Ectodermal cell (in vitro differentiated cells): ENCODE results near the gene DHCR7.

Source experiments
- H3K27ac ChIP-seq: 2 replicates; pipeline ENCODE4 v1.7.0; 2013; ENCODE audit warnings: mild to moderate bottlenecking, low read depth, low read length; ENCODE audit not compliant: insufficient read depth, poor library complexity, severe bottlenecking
- H3K27me3 ChIP-seq: 2 replicates; pipeline ENCODE4 v1.7.0; 2013; ENCODE audit warnings: mild to moderate bottlenecking, low read length; ENCODE audit not compliant: insufficient read depth, control insufficient read depth, poor library complexity, severe bottlenecking
- H3K36me3 ChIP-seq: one replicate; pipeline ENCODE4 v1.7.0; 2013; ENCODE audit warnings: low read length; ENCODE audit not compliant: control insufficient read depth, insufficient read depth
- H3K4me1 ChIP-seq: one replicate; pipeline ENCODE4 v1.7.0; 2013; ENCODE audit warnings: low read length; ENCODE audit not compliant: control insufficient read depth, insufficient read depth
- H3K4me3 ChIP-seq: 2 replicates; pipeline ENCODE4 v1.7.0; 2013; ENCODE audit warnings: low read depth, low read length, control low read depth; ENCODE audit not compliant: insufficient read depth
- H3K9me3 ChIP-seq: 2 replicates; pipeline ENCODE4 v1.7.0; 2013; ENCODE audit warnings: mild to moderate bottlenecking, low read length, moderate library complexity; ENCODE audit not compliant: control insufficient read depth
- WGBS, 2 experiments: methylation state at CpG; one replicate each; pipeline ENCODE4 v1.1.7; 2013; ENCODE audit warnings: missing lambda C conversion rate in 2 of 2; 5-methylcytosine and 5-hydroxymethylcytosine counted together

DHCR7 gene

DNA sequence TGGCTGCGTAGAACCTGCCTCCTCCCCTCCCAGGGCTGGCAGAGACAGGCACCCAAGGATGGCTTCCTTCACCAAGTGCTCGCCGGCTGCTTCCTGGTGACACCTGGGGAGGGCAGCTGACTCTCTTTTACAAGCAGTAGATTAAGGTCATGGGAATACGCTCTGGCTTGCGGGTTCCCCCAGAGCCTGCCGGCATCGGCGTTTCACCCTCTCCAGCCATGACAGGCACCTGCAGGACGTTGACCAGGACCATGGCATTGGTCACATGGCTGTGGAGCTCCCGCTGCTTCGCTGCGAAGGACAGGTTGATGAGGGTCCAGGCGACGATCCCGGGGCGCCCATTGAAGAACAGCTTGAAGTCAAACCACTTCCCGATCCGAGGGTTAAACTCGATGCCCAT, 9.5 kb downstream of the DHCR7 start:
- Histone ChIP-seq H3K36me3 (peaks cover 28% of the 10 kb centered on the region), H3K27me3 (no peaks in the 10 kb centered on the region), H3K27ac (no peak overlapping the region), H3K4me3 (no peak overlapping the region), H3K4me1 (no peaks in the 10 kb centered on the region), H3K9me3 (no peaks in the 10 kb centered on the region)
- 96% methylated on average over 19 of the region's 19 CpGs for WGBS, 2 experiments

DNA sequence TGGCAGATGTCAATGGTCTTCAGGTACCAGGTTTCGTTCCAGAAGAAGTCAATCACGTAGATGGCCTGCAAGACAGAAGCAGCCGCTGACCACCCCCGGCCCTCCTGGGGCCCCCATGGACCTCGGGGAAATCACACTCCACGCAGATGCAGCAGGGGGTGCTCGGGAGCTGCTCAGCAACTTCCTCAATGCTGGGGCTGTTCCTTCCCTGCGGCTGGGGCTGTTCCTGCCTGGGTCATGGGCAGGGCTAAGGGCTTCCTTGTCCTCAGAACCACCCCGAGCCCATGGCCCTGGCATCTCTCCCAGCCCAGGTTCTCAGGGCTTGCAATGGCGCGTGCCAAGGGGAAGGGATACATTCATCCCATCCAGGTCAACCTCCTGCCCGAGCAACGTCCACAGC, 10.3 kb downstream of the DHCR7 start:
- 83 to 86% methylated on average over 13 of the region's 13 CpGs for WGBS, 2 experiments
- no peak overlapping the region for H3K4me3 ChIP-seq
- H3K4me1 ChIP-seq, result no peaks in the 10 kb centered on the region
- H3K36me3 ChIP-seq, result peaks cover 20% of the 10 kb centered on the region
- H3K27me3 ChIP-seq, result no peaks in the 10 kb centered on the region
- no peaks in the 10 kb centered on the region for H3K9me3 ChIP-seq
- H3K27ac ChIP-seq, result no peak overlapping the region

GRCh38 chr11:71437399-71437798, 10.8 kb downstream of the DHCR7 start:
- WGBS, 2 experiments, result 95% methylated on average over 6 of the region's 6 CpGs
- H3K9me3 ChIP-seq, result no peaks in the 10 kb centered on the region
- peaks cover 18% of the 10 kb centered on the region for H3K36me3 ChIP-seq

GRCh38 chr11:71436861-71437260, 11.3 kb downstream of the DHCR7 start:
- H3K36me3 ChIP-seq, result peaks cover 18% of the 10 kb centered on the region
- no peaks in the 10 kb centered on the region for H3K9me3 ChIP-seq
- 91 to 92% methylated on average over 8 of the region's 8 CpGs for WGBS, 2 experiments
- H3K27me3 ChIP-seq, result no peaks in the 10 kb centered on the region
- no peaks in the 10 kb centered on the region for H3K4me1 ChIP-seq
- no peak overlapping the region for H3K27ac ChIP-seq
- H3K4me3 ChIP-seq, result no peak overlapping the region

More at GRCh38 chr11:71437399-71437798, 10.8 kb downstream of the DHCR7 start:
- Histone ChIP-seq H3K4me1 (no peaks in the 10 kb centered on the region), H3K27me3 (no peaks in the 10 kb centered on the region), H3K27ac (no peak overlapping the region), H3K4me3 (no peak overlapping the region)

GRCh38 chr11:71435278-71435951, 12.8 kb downstream of the DHCR7 start:
- no peaks in the 10 kb centered on the region for H3K9me3 ChIP-seq
- no peak overlapping the region for H3K4me3 ChIP-seq
- peaks cover 18% of the 10 kb centered on the region for H3K36me3 ChIP-seq
- WGBS, 2 experiments, result 92 to 94% methylated on average over 39 of the region's 39 CpGs
- H3K4me1 ChIP-seq, result no peaks in the 10 kb centered on the region
- H3K27ac ChIP-seq, result no peak overlapping the region
- H3K27me3 ChIP-seq, result no peaks in the 10 kb centered on the region

DNA sequence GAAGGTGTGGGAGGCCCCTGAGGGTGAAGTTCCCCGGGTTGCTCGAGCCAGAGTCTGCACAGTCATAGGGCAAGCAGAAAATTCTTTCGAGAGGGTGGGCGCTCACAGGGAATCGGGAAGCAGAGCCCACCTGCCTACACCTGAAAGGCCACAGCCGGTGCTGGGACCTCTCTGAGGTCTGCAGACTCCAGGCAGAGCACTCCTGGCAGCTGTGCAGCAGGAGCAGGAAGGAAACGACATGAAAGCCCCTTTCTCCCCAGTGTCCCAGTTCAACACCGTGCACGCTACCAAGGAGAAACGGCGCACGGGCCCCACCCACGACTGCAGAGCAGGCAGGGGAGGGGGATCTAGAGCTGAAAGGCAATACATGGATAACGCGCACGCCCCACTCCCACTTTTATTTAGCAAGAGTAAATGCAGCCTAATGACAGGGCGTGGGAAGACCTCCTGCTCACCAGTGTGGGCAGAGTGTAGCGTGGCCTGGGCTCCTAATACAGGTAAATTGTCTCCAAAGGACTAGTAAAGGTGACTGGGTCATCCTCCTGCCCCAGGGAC, 13.5 kb downstream of the DHCR7 start:
- 86% methylated on average over 18 of the region's 18 CpGs for WGBS, 2 experiments
- Histone ChIP-seq H3K36me3 (peaks cover 13% of the 10 kb centered on the region), H3K9me3 (no peaks in the 10 kb centered on the region)

DNA sequence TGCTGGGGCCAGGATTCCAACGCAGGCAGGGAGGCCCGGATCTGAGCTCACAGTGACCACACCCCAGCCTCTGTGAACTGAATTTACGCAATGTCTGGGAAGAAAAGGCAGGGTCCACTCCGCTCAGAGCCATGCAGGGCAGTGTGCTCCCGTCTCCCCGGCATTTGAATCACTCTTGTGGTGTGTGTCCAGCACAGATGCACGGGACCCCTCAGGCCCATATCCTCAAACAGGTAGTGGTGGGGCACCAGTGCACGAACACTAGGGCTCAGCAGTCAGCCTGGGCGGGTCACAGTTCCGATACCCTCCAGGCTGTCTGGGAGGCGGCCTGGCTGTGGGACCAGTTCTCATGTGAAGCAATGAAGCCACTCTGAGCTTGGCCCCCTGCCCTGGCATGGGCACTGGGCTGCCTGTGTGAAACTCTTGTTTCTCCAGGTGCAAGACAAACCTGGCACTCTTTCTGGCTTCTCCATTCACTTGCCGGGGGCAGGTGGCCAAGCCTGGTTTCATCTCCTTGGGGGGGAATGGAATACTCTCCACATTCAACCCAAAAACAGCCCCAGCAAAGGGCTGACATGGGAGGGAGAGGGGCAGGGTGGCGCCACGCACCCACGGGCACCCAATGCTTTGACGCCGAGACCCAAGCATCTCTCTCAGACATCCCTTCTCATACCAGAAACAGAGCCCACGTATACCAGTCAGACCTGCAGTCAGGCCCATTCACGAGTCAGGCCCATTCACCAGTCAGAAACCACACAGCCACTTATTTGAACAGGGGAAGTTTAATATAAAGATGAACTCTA, 14.3 kb downstream of the DHCR7 start:
- Histone ChIP-seq H3K27me3 (no peaks in the 10 kb centered on the region), H3K27ac (no peak overlapping the region), H3K9me3 (no peaks in the 10 kb centered on the region), H3K4me1 (no peaks in the 10 kb centered on the region), H3K4me3 (no peak overlapping the region), H3K36me3 (peaks cover 10% of the 10 kb centered on the region)
- WGBS, 2 experiments, result 93 to 94% methylated on average over 17 to 19 of the region's 19 CpGs

More for the DNA sequence above, 13.5 kb downstream of the DHCR7 start:
- H3K4me1 ChIP-seq, result no peaks in the 10 kb centered on the region
- H3K4me3 ChIP-seq, result no peak overlapping the region
- H3K27ac ChIP-seq, result no peak overlapping the region
- no peaks in the 10 kb centered on the region for H3K27me3 ChIP-seq

GRCh38 chr11:71432761-71433647, 15.2 kb downstream of the DHCR7 start:
- Histone ChIP-seq H3K27ac (no peak overlapping the region), H3K9me3 (no peaks in the 10 kb centered on the region), H3K36me3 (peaks cover 10% of the 10 kb centered on the region), H3K4me3 (no peak overlapping the region), H3K4me1 (no peaks in the 10 kb centered on the region), H3K27me3 (no peaks in the 10 kb centered on the region)
- WGBS, 2 experiments, result 92 to 93% methylated on average over 7 of the region's 7 CpGs

DNA sequence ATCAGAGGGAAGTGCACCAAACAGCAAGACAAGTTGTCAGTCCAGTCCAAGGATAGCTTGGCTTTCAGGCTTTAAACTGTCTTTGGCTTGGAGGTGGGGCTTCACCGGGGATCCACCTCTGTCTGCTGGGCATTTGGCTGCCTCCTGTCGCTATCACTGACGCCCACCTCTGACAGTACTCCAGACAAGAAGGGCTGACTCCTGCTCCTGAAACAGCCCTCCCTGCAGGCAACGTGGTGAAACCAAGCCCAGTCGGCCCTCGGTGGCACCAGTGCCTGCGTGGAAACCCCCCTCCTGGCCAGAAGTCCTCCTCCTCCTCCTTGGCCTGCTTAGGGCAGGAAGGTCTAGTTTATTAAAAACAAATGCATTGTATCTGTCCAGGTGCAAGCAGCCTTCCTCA, 16.9 kb downstream of the DHCR7 start:
- no peaks in the 10 kb centered on the region for H3K27me3 ChIP-seq
- 59 to 64% methylated on average over 7 of the region's 7 CpGs for WGBS, 2 experiments
- H3K9me3 ChIP-seq, result no peaks in the 10 kb centered on the region
- H3K27ac ChIP-seq, result no peak overlapping the region
- H3K4me1 ChIP-seq, result no peaks in the 10 kb centered on the region
- H3K36me3 ChIP-seq, result peaks cover 3% of the 10 kb centered on the region
- H3K4me3 ChIP-seq, result no peak overlapping the region
